ENCODE measurements around the gene HPN.
"Not testable (repeated sequence)": the region's sequence is repeated elsewhere in the genome, so short reads cannot be mapped to it uniquely, and the experiment has no call there.

Gene HPN

DNA sequence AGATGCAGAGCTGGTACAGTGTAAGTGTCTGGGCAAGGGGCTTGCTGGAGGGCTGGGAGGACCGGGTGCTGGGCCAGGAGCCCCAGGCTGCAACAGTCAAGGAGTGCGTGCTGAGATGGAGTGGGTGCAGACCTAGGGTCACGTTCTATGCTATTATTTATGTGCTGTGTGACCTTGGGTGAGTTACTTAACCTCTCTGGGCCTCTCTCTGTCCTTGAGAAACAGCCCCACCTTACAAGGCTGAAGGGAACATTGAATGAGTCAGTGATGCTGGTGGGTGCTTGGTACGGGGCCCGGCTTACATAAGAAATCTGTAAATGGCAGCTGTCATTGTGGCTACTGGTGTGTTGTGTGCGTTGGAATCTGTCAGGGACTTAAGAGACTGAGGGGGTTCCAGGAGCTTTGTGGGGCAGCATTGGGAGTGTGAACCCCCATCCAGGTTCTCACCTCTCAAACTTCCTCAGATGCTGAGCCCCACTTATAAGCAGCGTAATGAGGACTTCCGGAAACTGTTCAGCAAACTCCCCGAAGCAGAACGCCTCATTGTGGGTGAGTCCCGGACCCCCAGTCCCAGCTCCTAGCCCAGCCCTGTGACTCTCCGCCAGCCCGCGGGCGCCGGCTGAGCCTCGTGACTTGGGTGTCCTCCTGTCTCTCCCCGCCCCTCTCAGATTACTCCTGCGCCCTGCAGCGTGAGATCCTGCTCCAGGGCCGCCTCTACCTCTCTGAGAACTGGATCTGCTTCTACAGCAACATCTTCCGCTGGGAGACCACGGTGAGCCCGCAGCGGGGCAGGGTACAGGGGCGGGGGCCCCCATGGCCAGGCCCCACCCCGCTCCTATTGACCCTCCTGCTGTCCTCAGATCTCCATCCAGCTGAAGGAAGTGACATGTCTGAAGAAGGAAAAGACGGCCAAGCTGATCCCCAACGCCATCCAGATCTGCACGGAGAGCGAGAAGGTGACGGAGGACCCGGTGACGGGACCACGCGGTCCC lies 31.8 kb upstream of the HPN start:
- no peak for DNase-seq

DNA sequence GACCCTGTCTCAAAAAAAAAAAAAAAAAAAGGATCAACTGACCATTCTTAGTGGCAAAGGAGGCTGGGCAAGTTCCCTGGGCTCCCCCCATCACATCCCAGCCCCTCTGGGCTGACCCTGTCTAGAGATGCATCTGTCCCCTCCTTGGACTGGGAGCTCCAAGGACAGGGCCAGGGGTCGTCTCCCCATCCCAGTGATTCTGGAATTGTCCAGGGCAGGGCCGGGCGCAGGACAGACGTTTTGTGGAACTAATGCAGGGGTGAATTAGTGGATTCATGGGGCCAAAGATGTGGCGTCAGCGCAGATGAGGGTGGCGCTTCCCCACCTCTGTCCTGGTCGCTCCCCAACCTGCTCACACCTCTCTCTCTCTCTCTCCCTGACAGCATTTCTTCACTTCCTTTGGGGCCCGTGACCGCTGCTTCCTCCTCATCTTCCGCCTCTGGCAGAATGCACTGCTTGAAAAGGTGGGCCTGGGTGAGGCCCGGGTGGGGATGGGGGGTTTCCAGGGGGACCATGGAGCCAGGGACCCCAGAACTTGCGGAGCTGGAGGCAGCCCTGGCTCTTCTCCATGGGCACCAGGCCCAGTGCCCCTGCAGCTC lies 30.3 kb upstream of the HPN start:
- DNase-seq = no peak

DNA sequence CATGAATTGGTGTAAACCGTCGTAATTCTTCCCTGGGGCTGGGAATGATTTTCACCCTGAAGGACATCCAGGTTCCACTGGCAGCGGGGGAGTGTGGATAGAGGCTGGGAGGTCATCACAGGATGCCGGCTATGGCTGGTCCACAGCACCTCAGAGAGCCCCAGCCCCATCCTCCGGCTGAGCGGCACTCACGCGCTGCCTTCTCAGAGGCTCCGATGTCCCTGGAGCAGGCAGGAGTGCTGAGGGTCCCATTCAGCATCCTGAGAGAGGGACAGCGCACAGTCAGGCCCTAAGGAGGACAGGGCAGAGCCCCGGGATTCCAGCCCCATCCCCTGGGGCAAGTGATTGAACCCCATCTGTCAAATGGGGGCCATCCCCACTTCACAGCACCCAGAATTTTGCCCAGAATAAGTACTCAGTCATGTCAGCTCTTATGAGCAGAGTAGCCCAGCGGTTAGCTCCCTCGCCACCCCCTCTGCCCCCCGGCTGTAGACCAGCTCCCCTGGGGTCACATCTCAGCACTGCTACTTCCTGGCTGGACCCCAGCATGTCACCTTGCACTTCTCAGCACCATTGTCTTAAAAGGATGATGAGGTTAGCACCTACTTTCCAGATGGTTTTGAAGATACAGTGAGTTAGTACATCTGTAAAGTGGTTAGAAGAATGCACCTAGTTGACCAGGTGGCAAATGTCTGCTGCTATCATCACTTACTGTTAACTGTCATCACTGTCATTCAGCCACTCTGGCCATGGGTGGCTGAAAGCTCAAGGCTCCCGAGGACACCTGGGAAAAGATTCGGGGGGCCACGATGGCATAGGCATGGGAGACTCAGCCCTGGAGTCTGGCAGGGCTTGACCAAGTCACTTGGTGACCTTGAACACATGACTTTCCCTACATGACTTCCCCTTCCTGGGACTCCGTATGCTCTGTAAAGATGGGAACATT lies 29.5 kb upstream of the HPN start:
- DNase-seq = no peak

DNA sequence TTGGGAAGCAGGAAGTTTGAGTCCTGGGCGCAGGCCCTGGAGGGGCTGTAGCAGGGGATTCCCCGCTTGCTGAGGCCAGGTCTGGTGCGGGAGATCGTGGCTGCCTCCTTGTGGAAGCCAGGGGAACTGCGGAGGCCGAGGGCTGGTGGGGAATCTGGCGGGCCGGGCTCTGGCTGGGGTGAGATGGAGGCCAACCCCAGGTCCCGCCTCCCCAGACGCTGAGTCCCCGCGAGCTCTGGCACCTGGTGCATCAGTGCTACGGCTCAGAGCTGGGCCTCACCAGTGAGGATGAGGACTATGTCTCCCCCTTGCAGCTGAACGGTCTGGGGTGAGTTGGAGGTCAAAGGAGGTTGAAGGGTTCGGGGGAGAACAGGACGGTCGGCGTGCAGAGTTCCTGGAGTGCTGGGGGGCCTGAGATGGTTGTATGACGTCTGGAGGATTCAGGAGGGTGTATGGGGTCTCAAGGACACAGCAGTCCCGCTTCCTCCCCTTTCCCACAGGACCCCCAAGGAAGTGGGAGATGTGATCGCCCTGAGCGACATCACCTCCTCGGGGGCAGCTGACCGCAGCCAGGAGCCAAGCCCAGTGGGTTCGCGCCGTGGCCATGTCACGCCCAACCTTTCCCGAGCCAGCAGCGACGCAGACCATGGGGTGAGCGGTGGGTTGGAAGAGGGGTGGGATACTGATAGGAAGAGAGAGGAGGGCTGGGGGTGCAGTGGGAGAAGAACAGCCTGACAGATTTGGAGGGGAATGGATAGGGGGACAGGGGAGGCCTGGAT lies 28.3 kb upstream of the HPN start:
- DNase-seq = no peak

DNA sequence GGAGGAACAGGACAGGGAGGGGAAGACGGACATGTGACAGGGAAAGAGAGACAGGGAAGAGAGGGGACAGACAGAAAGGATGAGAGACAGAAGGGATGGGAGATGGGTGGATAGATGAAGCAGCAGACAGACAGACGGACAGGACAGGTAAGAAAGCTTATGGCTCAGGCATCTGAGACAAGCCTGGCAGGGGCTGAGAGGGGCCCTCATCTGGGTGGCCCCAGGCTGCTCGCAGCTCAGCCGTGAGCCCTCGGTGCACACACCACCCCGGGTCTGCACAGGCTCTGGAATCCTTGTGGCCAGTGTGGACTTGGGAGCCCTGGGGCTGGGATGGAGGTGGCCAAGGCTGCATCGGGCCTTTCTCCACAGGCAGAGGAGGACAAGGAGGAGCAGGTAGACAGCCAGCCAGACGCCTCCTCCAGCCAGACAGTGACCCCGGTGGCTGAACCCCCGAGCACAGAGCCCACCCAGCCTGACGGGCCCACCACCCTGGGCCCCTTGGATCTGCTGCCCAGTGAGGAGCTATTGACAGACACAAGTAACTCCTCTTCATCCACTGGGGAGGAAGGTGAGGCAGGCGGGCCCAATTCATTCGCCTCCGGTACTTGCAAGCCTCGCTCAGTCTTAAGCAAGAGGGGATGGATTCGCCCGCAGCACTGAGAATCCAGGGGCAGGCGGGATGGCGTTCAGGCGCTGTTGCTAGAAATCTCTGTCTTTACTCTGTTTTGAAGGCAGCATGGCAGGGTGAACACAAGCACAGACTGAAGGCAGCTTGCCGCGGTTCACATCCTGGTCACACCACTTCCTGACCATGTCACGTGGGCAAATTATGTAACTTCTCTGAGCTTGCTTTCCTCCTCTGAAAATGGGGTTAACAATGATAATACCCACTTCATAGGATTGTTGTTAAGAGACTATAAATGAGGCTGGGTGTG lies 27.4 kb upstream of the HPN start:
- DNase-seq = no peak

DNA sequence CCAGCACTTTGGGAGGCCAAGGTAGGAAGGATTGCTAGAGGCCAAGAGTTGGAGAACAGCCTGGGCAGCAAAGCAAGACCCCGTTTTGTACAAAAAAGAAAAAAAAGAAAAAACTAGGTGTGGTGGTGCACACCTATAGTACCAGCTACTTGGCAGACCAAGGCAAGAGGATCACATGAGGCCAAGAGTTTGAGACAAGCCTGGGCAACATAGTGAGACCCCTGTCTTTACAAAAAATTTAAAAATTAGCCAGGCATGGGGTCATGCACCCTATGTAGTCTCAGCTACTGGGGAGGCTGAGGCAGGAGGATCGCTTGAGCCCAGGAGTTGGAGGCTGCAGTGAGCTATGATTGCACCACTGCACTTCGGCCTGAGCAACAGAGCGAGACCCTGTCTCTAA lies 26.7 kb upstream of the HPN start:
- not testable (repeated sequence) for DNase-seq

DNA sequence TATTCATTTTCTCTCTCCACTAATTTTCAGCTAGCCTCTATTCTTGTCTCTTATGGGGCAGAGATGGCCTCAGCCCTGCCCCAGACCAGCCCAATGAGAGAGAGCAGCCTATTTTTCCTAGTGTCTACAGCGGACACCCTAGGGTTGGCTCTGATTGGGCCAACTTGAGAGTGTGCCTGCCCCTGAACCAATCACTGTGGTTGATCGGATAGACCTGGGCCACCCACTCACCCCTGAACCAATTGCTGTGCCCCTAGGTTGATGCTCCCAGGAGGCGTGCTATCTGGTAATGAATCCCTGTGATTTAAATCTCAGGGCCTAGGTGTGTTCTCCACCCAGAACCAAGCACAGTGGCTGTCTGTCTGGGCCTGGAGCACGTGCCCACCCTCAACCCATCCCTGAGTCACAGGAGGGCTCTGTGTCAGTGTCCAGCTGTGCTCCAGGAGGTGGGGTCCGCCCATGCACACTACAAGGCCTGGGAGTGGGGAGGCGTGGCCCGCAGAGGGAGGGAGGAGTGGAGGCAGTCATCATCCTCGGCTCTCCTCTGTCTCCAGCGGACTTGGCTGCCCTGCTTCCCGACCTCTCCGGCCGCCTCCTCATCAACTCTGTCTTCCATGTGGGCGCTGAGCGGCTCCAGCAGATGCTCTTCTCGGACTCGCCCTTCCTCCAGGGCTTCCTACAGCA lies 26.1 kb upstream of the HPN start:
- no peak for DNase-seq

DNA sequence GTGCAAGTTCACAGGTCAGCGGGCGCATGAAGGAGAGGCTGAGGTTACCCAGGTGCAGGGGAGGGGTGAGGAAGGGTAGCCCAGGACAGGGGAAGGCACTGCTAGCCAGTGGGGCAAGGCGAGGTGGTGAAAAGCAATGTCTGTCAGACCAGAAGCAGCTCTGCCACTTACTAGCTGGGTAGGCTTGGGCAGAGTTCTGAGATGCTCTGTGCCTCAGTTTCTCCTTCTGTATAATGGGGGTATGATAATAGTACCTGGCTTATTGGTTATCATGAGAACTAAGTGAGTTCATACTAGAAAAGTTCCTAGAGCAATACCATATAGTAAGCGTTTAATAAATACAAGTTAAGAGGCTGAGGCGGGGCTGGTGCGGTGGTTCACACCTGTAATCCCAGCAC lies 25.6 kb upstream of the HPN start:
- DNase-seq = no peak

DNA sequence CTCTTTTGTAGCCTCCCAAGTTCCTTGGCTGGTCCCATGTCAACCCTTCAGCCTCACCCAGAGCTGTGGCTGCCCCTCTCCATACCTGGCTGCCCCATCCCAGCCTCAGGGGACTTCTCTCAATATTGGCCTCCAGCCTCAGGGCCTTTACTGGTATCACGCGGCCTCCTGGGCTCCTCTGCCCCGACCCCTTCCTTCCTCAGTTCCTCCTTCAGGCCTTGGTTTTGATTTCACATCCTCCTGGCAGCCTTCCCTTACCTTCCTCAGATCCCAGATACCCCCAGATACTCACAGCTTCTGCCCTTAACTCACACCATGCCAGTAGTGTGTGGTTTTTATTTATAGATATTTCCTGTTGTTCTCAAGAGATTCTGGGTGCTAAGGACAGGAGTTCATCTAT lies 24.0 kb upstream of the HPN start:
- no peak for DNase-seq

DNA sequence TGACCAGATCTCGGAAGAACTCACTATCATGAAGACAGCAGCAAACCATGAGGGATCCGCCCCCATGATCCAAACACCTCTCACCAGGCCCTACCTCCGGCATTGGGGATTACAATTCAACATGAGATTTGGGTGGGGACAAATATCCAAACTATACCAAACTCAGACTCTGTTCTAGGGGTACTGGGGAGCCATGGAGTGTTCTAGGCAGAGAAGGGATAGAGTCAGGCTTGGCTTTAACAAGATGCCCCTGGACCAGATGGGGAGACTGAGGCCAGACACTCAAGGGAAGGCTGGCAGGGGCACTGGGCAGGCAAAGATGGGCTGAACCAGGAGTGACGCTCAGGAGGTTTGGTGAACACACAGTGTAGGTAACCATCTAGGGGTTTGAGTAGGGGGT lies 23.1 kb upstream of the HPN start:
- no peak for DNase-seq

DNA sequence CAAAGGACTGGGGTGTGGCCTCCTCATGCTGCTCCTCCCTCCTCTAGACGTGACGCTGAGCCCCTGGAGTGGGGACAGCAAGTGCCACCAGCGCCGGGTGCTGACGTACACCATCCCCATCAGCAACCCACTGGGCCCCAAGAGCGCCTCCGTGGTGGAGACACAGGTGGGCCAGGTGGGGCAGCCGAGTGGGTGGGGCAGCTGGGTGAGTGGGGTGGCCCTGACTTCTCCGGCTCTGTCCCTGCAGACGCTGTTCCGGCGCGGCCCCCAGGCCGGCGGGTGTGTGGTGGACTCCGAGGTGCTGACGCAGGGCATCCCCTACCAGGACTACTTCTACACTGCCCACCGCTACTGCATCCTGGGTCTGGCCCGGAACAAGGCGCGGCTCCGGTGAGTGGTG lies 22.4 kb upstream of the HPN start:
- no peak for DNase-seq

DNA sequence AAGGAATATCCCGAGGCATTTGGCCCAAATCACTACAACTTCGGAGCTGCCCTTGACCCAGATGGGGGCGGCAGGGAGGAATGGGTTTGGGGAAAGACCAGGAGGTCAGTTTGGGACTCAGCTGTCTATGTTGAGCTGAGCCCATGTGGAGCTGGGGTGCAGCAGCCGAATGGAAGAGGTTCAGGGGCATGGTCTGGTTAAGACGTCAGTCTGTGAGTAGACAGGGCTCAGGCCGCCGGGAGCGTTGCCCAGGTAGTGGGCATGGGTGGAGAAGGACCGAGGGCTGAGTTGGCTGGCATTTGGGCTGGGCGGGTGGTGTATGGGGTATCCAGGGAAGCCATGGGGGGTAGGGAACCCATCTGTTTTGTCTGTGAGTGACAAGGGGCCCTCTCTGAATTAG lies 20.5 kb upstream of the HPN start:
- DNase-seq = no peak

DNA sequence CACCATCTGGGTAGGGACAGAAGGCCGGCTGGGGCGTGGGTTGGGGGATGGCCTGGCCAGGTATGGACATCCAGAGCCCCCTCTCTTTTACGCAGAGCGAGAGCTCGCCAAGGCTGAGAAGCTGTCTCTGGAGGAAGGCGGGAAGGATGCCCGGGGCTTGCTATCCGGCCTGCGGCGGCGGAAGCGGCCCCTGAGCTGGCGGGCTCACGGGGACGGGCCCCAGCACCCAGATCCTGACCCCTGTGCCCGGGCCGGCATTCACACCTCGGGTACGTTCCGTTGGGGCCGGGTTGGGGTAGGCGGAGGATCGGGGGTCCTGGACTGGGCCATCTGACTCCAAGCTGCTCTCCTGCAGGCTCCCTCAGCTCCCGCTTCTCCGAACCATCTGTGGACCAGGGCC lies 19.9 kb upstream of the HPN start:
- no peak for DNase-seq

DNA sequence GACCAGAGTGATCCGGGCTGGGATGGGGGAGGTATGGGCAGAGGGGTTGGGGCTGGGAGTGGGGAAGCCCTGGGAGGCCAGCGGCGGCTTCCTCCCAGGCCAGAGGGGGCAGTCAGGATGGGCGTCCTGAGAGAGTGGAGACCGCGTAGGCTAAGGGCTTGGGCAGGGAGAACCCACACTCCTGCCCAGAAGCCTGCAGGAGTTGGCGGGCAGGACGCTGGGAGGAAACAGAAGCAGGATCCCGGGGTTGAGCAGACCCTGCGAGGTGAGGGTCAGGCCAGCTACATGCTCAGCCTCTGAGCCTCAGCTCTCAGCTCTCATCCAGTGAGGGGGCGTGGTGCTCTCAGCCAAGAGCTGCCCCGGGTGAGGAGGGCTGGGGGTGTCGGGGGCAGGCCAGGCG lies 19.1 kb upstream of the HPN start:
- no peak for DNase-seq

DNA sequence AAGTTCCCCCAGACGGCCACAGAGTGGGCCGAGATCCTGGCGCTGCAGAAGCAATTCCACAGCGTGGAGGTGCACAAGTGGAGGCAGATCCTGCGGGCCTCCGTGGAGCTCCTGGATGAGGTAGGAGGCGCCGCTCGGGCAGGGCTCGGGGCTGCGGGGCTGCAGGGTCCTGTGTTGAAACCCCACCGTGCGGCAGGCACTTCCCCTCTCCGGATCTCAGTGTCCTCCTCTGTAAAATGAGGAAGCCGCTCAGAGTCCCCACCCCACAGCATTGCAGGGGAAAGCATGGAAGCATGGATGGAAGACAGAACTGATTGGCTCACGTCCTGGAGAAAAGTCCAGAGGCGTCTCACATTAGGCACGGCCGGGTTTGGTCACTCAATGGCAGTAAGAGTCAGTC lies 18.1 kb upstream of the HPN start:
- DNase-seq = no peak

DNA sequence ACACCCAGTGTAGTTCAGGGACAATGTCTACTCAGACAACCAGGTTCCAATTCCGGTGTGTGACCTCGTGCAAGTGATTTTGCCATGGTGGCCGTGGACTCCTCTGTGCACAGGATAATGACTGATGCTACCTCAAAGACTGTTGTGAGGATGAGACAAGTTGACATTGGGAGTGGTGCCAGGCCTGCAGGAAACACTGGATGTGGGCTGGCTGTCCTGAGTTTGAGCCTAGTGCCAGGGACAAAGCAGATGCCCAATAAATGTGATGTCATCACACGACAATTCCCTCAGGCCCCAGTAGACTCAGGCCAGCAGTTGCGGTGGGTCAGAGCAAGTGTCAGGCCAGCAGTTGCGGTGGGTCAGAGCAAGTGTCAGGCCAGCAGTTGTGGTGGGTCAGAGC lies 17.4 kb upstream of the HPN start:
- no peak for DNase-seq

DNA sequence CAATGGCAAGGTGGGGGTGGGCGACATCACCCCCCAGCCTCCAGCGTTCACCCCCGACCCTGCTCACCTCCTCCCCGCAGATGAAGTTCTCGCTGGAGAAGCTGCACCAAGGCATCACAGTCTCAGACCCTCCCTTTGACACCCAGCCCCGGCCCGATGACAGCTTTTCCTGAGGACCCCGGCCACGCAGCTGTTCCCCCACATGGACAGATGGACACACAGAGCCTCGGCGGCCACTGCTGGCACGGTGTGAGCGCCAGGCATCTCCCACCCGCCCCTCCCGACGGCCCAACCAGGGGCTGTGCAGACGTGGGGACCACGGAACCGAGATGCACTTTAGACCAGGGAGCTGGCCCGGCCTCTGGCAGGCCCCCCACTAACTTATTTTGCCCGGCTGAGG lies 15.6 kb upstream of the HPN start:
- no peak for DNase-seq

DNA sequence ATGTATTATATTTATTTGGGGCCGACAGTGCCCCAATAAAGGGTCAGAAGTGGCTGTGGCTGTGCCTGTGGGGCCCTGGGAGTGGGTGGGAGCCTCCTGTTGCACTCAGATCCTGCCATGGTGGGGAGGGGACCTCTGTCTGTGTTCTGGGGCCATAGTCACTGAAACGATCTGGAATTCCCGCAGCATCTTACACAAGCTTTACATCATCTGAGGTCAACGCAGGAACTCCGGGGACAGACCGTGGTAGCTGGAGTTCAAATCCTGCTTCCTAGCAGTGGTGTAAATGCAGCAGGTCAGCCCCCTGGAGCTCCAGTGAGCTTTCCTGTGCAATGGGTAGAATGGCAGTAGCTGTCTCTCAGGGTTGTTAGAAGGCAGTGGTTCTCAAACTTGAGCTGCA lies 15.1 kb upstream of the HPN start:
- DNase-seq = no peak

DNA sequence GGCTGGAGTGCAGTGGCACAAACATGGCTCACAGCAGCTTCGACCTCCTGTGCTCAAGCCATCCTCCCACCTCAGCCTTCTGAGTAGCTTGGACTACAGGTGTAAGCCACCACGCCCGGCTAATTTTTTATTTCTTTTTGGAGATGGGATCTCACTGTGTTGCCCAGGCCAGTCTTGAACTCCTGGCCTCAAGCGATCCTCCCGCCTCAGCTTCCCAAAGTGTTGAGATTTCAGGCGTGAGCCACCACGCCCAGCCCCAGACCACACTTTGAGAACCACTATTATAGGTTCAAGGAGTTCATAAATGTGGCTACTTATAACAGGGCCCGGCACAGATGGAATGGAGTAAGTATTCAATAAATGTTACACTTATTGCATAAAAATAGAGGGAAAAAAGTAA lies 14.5 kb upstream of the HPN start:
- DNase-seq = no peak

DNA sequence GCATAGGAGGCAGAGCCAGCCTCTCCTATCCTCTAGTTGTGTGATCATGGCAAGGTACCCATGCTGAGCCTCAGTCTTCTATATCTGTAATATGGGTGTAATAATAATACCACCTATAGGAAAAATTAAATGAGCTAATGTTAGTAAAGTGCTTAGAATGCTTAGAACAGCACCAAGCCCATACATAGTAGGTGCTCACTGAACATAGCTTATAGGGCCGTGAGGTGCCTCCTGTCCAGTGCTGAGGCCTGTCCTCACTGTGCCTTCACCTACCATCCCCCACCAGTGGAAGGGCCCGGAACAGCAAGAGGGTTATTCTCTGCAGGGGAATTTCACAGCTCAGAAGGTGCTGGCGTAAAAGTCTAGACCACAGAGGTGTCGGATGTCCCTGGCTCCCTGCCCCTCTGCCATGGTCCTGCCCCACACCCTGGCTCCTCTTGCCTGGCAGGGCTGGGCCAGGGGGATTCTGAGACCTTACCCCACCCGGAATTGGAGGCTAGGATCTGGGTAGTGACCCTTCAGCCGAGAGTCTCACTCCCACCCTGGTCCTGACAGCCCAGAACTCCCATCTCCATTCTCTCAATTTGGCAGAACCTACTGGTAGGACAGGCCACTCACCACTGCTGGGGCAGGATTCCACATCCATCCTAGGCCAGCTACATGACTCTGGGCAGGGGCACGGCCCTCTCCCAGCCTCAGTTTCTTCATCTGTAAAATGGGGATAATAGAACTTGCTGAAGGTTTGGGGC lies 13.5 kb upstream of the HPN start:
- DNase-seq = no peak
